ENCODE data around the gene CERT1.

Gene CERT1

DNA sequence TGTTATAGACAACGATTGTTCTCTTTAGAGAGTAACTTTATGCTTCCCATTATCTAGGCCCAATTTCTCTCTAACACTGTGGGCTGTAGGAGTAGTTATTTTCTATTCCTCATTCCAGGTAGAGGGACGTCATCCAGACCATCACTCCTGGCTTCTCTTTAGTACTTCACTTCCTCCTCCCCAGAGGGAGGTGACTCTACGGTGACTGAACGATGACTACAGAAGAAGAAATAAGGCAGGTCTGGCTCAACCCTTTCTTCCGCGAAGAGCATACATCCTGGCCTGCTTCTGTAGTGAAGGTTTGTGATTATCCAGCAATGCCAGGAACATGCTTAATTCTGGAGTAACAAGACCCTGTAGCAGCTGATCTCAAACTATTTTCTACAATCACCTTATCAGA lies 123.6 kb downstream of the CERT1 start:
- no peak for DNase-seq

- DNase-seq = no peak
Observed at GRCh38 chr5:75384218-75384617, 127.2 kb downstream of the CERT1 start.

DNA sequence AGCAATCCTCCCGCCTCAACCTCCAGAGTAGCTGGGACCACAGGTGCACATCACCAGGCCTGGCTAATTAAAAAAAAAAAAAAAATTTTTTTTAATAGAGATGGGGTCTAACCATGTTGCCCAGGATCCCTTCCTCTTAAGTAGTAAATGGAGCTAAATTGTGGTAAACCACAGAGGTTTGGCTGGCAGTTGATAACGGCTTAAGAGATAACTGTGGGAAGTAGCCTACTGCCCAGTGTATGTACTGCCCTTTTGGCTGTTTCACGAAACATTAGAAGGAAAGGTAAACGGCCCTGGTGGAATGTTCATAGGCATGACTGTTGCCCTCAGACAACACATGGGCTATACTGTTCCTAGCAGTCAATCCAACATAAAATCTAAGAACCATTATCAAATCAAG lies 130.0 kb downstream of the CERT1 start:
- DNase-seq = no peak

DNA sequence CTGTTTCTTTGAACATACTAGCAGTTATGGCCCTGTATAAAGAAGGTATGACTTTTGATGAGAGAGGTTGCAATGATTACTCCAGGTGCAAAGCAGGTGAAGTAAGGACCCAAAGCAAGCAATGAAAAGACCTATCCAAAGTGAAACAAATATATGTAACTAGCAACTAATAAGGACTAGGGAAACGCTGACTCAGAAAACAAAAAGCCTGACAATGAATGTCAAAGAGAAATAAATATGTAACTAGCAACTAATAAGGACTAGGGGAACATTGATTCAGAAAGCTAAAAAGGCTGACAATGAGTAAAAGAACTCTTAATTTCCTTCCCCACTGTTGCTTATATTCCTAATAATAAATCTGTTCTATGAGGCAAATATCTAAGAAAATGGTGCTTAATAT lies 131.3 kb downstream of the CERT1 start:
- DNase-seq = no peak

- DNase-seq = no peak
Observed at GRCh38 chr5:75375414-75375813, 136.0 kb downstream of the CERT1 start.

- DNase-seq = no peak
Observed at GRCh38 chr5:75374394-75374814, 137.0 kb downstream of the CERT1 start.

DNA sequence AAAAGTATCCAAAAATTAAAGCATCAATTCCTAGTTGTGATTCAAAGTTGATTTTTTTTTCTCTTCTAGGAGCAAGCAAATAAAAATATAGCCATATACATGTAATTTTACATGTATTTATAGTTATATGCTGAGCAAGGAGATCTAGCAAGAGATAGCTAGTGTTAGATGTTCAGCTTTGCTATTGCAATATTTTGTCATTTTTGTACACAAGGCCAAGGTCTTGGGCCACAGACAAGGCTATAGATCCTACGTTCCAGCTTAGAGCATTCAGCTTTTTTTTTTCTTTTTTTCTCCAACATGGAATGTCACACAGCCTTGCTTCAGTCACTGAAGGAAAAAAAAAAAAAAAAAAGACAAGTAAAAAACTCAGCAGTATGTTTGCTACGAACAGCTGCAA lies 137.6 kb downstream of the CERT1 start:
- no peak for DNase-seq

DNA sequence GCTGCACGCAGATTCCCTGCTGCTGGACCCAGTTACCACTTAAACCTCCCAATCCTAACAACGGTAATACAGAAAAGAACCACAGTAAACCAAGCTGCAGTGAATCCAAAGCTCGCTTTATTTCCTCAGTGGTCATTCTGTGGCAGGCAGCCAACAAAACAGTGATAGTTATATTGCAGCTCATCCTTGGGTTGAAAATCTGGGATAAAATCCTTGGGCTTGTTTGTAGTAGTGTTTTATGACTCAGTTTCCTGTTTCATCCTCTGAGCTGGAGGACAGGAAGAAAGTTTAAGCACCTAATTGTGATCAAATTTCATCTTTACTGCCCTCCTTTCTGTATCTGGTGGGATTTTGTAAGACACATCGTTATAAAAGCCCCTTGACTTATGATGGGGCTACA lies 143.0 kb downstream of the CERT1 start:
- DNase-seq = no peak

DNA sequence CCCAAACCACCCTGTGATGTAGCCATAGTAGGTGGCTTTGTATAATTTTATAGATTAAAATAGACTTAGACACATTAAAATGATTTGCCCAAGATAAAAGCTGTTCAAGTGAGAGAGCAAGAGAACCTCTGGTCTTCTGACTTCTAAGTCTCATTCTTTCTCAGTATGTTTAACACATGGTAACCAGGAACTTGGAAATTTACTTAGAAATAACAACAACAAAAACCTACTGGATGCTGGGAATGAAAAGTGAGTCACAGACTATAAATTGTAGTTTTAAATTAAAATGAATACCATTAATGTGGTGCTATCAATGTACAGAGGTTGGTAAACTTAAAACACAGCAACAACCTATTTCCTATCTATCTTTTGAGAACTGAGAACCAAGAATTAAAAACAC lies 144.0 kb downstream of the CERT1 start:
- no peak for DNase-seq

DNA sequence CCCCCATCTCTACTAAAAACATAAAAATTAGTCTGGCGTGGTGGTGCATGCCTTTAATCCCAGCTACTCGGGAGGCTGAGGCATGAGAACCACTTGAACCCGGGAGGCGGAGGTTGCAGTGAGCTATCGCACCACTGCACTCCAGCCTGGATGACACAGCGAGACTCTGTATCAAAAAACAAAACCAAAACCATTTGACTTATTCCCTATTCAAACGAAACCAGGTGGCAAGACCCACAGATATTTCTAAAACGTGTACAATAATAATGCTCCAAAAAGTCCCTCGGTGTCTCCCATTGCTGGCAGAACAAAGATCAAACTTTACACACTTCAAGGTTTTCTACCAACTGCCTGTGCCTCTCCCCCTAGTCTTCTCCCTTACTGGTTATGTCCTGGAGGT lies 144.6 kb downstream of the CERT1 start:
- DNase-seq = no peak

DNA sequence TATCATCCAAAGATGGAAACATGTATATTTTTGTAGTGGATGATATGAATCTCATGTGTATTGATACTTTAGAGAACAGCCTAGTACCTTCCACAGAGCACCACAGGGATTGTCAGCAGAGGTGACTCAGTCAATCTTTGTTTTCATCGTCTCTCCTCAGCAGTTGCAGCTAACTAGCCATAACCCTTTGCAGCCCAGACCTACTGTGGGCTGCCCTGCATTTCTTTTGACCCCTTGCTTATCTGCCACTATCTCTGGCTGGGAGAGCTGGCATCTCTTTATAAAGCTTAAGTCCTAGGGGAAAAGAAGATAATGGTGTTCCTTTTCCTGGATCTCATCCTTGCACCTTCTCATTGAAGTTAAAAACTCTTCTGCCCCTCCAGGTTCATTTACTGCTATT lies 145.7 kb downstream of the CERT1 start:
- DNase-seq = no peak

GRCh38 chr5:75364571-75365280 lies 146.7 kb downstream of the CERT1 start:
- DNase-seq = no peak

- peak; percentile 38 for DNase-seq
Observed at GRCh38 chr5:75363726-75364495, 147.5 kb downstream of the CERT1 start.

- DNase-seq = no peak
Observed at GRCh38 chr5:75363111-75363510, 148.3 kb downstream of the CERT1 start.

DNA sequence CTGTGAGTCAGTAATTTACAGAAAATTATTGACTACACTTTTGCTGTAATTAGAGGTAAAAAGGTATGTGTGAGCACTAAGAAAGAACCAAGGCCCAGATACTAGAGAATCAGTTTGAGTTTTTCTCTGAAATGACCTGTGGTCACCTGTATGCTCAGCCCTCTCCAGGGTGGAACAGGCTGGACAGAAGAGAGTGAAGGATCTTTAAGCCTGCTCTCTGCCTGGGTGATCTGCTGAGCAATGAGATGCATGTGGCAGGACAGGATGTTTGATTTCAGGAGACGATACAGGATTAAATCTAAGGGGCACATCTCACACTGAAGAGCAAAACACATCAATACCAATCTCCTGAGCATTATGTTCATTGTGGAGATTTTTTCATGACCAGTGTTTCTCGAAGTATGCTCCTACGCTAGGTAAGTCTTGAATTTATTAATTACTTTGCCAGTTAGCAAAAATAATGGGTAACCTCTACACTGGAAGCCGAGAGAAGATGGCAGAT lies 148.9 kb downstream of the CERT1 start:
- no peak for DNase-seq

- DNase-seq = no peak
Observed at GRCh38 chr5:75361310-75361709, 150.1 kb downstream of the CERT1 start.

GRCh38 chr5:75358117-75358516 lies 153.3 kb downstream of the CERT1 start:
- no peak for DNase-seq

- no peak for DNase-seq
Observed at GRCh38 chr5:75356719-75357118, 154.7 kb downstream of the CERT1 start.

GRCh38 chr5:75355236-75355635 lies 156.2 kb downstream of the CERT1 start:
- no peak for DNase-seq

DNA sequence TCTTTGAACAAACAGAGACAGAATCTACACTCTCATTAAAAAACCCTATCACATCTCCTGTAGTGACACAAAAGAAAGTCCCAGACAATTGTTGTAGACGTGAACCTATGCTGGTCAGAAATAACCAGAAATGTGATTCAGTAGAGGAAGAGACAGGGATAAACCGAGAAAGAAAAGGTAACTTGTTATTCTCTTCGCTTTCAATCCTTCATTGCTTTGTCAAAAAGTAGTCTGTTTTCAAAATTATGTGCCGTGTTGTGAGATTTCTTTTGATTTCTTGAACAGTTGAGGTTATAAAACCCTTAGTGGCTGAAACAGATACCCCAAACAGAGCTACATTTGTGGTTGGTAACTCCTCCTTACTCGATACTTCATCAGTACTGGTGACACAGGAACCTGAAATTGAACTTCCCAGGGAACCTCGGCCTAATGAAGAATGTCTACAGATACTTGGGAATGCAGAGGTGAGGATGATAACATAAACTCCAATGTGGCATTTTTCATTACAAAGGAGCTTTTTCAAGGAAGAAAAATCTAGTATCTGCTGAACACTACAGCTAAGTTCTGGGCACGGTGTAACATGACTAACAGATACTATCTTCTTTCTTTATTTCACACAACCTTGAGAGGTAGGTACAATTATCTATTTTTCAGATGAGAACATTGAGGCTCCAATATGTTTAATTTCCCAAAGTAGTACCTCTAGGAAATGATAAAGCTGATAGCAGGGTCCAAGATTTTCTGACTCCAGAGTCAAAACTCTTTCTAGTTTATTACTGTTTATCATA lies 160.1 kb downstream of the CERT1 start:
- no peak for DNase-seq

GRCh38 chr5:75349663-75350062 lies 161.8 kb downstream of the CERT1 start:
- DNase-seq = no peak

DNA sequence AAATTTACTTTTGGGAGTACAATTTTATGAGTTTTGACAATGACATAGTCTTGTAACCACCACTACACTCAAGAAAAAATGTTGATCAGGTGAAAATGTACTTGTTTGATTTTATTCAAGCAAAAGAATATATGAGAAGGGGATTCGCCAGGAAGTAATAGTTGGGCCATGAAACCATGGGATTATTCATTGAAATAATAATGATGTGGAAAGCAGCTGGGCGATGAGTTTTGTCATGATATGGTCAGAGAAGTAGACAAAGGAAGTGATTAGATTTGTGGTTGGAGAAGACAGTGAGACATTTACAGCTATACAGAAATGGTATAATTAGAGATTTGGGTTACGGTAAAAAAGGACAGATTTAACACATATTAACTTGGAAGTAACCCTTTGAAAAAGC lies 163.2 kb downstream of the CERT1 start:
- no peak for DNase-seq

DNA sequence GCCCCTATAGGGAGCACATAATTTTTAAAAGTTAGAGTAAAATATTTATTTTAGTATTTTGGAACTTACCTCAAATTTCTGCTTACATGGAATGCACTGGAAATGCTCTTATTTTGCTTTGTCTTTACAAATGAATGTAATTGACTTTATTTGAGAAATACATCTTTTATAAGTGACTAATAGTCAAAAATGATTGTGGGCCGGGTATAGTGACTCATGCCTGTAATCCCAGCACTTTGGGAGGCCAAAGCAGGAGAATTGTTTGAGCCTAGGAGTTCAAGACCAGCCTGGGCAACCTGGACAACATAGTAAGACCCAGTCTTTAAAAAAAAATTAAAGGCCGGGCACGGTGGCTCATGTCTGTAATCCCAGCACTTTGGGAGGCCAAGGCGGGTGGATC lies 168.6 kb downstream of the CERT1 start:
- DNase-seq = no peak

GRCh38 chr5:75341934-75342333 lies 169.5 kb downstream of the CERT1 start:
- no peak for DNase-seq
